Thoracic aorta (tissue), 2 donors: ENCODE data around the gene RNF175. TPM values are rescaled to one million over a fixed set of nuclear protein-coding genes. Genes with fewer than 3 reads are reported as not detected.

Experiments
- ATAC-seq: fragments of 150-250 bp; one replicate; pipeline ENCODE4 v1.8.0; 2017; ENCODE audit warnings: low read depth; ENCODE audit not compliant: insufficient number of reproducible peaks, low FRiP score
- DNase-seq: peaks from one replicate; pipeline ENCODE4 v3.0.0-alpha.2; 2020; ENCODE audit warnings: low spot score
- H3K27ac ChIP-seq, 2 donors: fragments of 200-600 bp; sonication (generic); 1 replicate in 1 of 2; 2 replicates in 1 of 2; pipeline ENCODE4 v1.5.1; 2016; ENCODE audit warnings: mild to moderate bottlenecking in 2 of 2, moderate library complexity in 2 of 2
- H3K27me3 ChIP-seq: fragments of 200-600 bp; sonication (generic); replicated peaks from 2 replicates; pipeline ENCODE4 v1.6.0; 2016; ENCODE audit warnings: mild to moderate bottlenecking; ENCODE audit not compliant: insufficient read depth
- H3K36me3 ChIP-seq: fragments of 200-600 bp; sonication (generic); one replicate; pipeline ENCODE4 v1.5.1; 2016
- H3K4me1 ChIP-seq, 2 donors: fragments of 200-600 bp; sonication (generic); 1 replicate in 1 of 2; 2 replicates in 1 of 2; pipeline versions ENCODE4 v1.5.1 to v1.6.0; 2016; ENCODE audit warnings: low read depth in 2 of 2, mild to moderate bottlenecking in 1 of 2; ENCODE audit not compliant: control insufficient read depth in 1 of 2
- H3K4me3 ChIP-seq: fragments of 200-600 bp; sonication (generic); 2 replicates; pipeline ENCODE4 v1.5.1; 2016; ENCODE audit warnings: mild to moderate bottlenecking
- H3K9me3 ChIP-seq: fragments of 200-600 bp; sonication (generic); 2 replicates; pipeline ENCODE4 v1.5.1; 2016
- total RNA-seq, 2 donors: library from RNA; depleted of rRNA; stranded (reverse); fragments of >200 nt; gene quantifications; one replicate each; pipeline versions ENCODE4 v1.1.0 to v1.2.3, GENCODE V29; 2016
- TF ChIP-seq, protein P1 (sequence below): fragments of 200-600 bp; sonication (generic); IDR thresholded peaks from one replicate; pipeline ENCODE4 v1.5.1; 2019; ENCODE audit warnings: antibody characterized with exemption

The RNF175 gene
- total RNA-seq, 2 donors from 2014 or later = not detected

DNA sequence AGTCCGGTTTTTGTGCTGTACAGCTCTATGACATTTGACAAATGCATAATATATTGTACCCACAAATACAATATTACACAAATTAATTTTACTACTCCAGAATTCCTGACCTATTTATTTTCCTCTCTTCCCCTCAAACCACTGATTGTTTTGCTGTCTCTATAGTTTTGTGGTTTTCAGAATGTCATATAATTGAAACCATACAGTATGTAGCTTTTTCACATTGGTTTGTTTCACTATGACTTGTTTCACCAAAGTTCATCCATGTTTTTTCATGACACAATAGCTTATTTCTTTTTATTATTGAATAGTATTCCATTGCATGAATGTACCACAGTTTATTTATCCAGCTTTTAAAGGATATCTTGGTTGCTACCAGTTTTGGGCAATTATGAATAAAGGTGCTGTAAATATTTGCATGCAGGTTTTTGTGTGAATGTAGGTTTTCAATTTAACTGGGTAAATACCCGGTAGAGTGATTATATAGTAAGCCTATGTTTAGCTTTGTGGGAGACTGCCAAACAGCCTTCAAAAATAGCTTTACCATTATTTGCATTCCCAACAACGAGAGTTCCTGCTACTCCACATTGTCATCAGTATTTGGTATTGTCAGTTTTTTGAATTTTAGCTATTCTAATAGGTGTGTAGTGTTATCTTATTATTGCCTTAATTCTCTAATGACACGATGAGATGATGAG is 25.9 kb downstream of the RNF175 start:
- Histone ChIP-seq H3K27ac (no peak overlapping the region), H3K4me1 (no peaks in the 10 kb centered on the region), H3K4me3 (no peak overlapping the region), H3K9me3 (no peaks in the 10 kb centered on the region), H3K36me3 (no peaks in the 10 kb centered on the region), H3K27me3 (no peaks in the 10 kb centered on the region)
- ATAC-seq = no peak
- TF ChIP-seq, protein P1, sequence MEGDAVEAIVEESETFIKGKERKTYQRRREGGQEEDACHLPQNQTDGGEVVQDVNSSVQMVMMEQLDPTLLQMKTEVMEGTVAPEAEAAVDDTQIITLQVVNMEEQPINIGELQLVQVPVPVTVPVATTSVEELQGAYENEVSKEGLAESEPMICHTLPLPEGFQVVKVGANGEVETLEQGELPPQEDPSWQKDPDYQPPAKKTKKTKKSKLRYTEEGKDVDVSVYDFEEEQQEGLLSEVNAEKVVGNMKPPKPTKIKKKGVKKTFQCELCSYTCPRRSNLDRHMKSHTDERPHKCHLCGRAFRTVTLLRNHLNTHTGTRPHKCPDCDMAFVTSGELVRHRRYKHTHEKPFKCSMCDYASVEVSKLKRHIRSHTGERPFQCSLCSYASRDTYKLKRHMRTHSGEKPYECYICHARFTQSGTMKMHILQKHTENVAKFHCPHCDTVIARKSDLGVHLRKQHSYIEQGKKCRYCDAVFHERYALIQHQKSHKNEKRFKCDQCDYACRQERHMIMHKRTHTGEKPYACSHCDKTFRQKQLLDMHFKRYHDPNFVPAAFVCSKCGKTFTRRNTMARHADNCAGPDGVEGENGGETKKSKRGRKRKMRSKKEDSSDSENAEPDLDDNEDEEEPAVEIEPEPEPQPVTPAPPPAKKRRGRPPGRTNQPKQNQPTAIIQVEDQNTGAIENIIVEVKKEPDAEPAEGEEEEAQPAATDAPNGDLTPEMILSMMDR = no peak
- DNase-seq = no peak

DNA sequence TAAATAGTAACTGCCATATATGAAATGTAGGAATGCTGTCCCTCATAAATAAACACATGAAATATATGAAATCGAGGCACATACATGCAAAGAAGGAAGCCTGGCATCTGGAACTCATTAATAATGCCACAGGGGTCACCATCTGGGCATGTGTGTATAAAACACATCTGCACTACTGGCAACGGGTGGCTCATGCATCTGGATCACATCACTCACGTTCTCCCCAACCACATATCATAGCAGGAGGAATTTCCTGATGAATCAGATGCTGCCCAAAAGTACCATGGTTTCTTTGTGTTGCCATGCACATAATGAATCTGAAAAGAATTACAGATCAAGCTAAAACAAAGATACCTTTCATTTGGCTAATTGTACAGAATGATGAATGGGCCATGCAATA is 28.6 kb downstream of the RNF175 start:
- ATAC-seq (no peak), DNase-seq (no peak)
- Histone ChIP-seq H3K27ac (no peak overlapping the region), H3K4me1 (no peaks in the 10 kb centered on the region), H3K4me3 (no peak overlapping the region), H3K9me3 (no peaks in the 10 kb centered on the region), H3K36me3 (no peaks in the 10 kb centered on the region), H3K27me3 (no peaks in the 10 kb centered on the region)
- TF ChIP-seq, protein P1 = no peak

DNA sequence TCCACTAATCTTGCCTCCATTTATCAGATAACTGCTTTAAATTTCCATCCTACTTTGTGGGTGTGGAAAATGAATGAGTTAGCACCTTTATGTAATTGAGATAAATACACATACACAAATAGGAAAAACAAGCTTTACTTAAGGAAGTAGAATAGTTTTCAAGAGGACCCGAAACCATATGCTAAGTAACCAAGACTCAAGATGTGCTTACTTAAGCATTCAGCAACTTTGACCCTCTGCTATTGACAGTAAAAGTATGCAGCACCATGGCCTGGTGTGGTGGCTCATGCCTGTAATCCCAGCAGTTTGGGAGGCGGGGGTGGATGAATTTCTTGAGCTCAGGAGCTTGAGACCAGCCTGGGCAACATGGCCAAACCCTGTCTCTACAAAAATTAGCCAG is 29.9 kb downstream of the RNF175 start:
- no peaks in the 10 kb centered on the region for H3K36me3 ChIP-seq
- H3K27ac ChIP-seq = no peak overlapping the region
- no peaks in the 10 kb centered on the region for H3K27me3 ChIP-seq
- H3K9me3 ChIP-seq = no peaks in the 10 kb centered on the region
- no peak for DNase-seq
- ATAC-seq = no peak
- TF ChIP-seq, protein P1 = no peak
- no peaks in the 10 kb centered on the region for H3K4me1 ChIP-seq
- H3K4me3 ChIP-seq = no peak overlapping the region

DNA sequence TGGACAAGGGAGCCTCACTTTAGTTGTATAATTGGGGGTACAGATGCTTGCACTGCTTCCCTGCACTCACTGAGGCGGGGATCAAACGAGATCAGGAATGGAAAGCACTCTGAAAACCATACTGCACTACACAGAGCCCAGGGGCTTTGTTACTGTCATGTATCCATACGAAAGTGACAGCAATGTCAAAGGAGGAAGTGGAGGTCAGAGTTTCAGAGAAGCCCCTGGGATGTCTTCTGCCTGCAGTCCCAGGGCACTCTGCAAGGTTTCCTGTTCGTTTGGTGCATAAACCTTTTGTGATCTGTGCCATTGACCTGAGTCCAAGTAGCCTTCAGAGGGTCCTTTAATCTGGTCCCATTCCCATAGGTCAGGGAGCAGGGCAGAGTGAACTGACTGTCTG is 31.2 kb downstream of the RNF175 start:
- H3K4me1 ChIP-seq = no peaks in the 10 kb centered on the region
- DNase-seq = no peak
- ATAC-seq = no peak
- no peak overlapping the region for H3K27ac ChIP-seq
- no peaks in the 10 kb centered on the region for H3K36me3 ChIP-seq
- no peaks in the 10 kb centered on the region for H3K9me3 ChIP-seq
- no peaks in the 10 kb centered on the region for H3K27me3 ChIP-seq
- TF ChIP-seq, protein P1 = no peak
- H3K4me3 ChIP-seq = no peak overlapping the region

DNA sequence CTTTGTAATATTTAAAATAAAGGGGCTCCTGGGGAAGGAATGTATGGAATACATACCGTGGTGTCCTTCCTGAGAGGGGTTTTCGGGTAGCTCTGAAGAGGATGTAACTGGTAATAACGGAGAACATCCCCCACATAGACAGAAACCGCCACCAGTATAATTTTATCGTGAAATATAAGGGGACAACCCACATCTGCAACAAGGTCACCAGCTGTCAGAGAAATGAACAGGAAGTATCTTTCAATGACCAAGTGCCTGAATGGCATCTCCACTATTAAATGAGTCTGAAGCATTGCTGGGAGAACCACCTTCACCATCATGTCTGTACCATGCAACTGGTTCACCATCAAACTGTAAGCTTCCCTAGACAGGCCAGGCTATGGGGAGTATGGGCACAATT is 31.7 kb downstream of the RNF175 start:
- no peaks in the 10 kb centered on the region for H3K4me1 ChIP-seq
- H3K9me3 ChIP-seq = no peaks in the 10 kb centered on the region
- DNase-seq (no peak), ATAC-seq (no peak)
- TF ChIP-seq, protein P1 = no peak
- H3K27me3 ChIP-seq = no peaks in the 10 kb centered on the region
- H3K4me3 ChIP-seq = no peak overlapping the region
- H3K36me3 ChIP-seq = no peaks in the 10 kb centered on the region
- H3K27ac ChIP-seq = no peak overlapping the region
